Progenitor cell of endocrine pancreas (in vitro differentiated cells): Measurements from ENCODE around the gene SATB2. TPM values are rescaled to one million over a fixed set of nuclear protein-coding genes. Genes with fewer than 3 reads are reported as not detected.

ENCODE experiments used
- DNase-seq: peaks from one replicate; pipeline ENCODE4 v3.0.0; 2021; ENCODE audit warnings: low spot score; ENCODE audit not compliant: unreplicated experiment
- H3K27ac Mint-ChIP-seq: 2 replicates; pipeline ENCODE4 v1.8.0; 2021; ENCODE audit warnings: mild to moderate bottlenecking, moderate library complexity, mixed read lengths
- H3K27me3 Mint-ChIP-seq: 2 replicates; pipeline ENCODE4 v1.8.0; 2021; ENCODE audit warnings: mixed read lengths
- H3K36me3 Mint-ChIP-seq: 2 replicates; pipeline ENCODE4 v1.8.0; 2022; ENCODE audit warnings: mixed read lengths; ENCODE audit not compliant: insufficient read depth
- H3K4me1 Mint-ChIP-seq: 2 replicates; pipeline ENCODE4 v1.8.0; 2021; ENCODE audit warnings: low read depth, mixed read lengths
- H3K4me3 Mint-ChIP-seq: 2 replicates; pipeline ENCODE4 v1.8.0; 2021; ENCODE audit warnings: low read depth, mild to moderate bottlenecking, moderate library complexity, mixed read lengths
- H3K9me3 Mint-ChIP-seq: 2 replicates; pipeline ENCODE4 v1.8.0; 2021; ENCODE audit warnings: low read depth, mixed read lengths
- total RNA-seq: library from RNA; stranded (reverse); gene quantifications from 2 replicates; pipeline ENCODE4 v1.2.1, GENCODE V29; 2021
- TF ChIP-seq, protein P1 (sequence below): fragments of 200-600 bp; sonication (generic); IDR thresholded peaks from one replicate; pipeline ENCODE4 v1.5.0; 2021; ENCODE audit warnings: antibody characterized with exemption, mild to moderate bottlenecking; ENCODE audit not compliant: unreplicated experiment

Gene SATB2
- total RNA-seq, 1 donor from 2014 or later = 4.4 TPM

DNA sequence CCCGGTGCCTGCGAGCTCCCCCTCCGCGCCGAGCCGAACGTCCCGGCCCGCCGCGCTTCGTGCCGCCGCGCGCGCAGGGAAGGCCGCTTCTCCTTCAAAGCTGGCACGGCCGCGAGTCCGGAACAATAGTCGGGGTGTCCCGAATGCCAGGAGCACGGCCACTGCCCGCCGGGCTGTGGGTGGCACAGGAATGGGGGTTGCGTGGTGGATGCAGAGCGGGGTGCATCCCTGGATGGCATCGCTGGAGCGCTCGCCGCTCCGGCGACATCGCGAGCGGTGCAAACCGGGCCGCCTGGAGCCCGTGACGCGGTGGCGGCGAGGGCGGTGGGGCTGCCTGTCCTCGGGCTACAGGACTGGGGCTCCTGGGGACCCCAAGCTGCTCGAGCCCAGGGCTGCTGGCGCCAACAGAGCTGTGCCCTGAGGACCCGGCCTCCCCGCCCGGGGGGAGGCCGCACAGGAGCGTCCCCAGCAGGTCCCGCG is 1.1 kb upstream of the SATB2 start:
- TF ChIP-seq, protein P1, sequence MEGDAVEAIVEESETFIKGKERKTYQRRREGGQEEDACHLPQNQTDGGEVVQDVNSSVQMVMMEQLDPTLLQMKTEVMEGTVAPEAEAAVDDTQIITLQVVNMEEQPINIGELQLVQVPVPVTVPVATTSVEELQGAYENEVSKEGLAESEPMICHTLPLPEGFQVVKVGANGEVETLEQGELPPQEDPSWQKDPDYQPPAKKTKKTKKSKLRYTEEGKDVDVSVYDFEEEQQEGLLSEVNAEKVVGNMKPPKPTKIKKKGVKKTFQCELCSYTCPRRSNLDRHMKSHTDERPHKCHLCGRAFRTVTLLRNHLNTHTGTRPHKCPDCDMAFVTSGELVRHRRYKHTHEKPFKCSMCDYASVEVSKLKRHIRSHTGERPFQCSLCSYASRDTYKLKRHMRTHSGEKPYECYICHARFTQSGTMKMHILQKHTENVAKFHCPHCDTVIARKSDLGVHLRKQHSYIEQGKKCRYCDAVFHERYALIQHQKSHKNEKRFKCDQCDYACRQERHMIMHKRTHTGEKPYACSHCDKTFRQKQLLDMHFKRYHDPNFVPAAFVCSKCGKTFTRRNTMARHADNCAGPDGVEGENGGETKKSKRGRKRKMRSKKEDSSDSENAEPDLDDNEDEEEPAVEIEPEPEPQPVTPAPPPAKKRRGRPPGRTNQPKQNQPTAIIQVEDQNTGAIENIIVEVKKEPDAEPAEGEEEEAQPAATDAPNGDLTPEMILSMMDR = no peak
- Mint-ChIP-seq H3K27me3 (peaks cover 67% of the 10 kb centered on the region), H3K9me3 (no peaks in the 10 kb centered on the region), H3K27ac (no peak overlapping the region), H3K4me1 (peaks cover 15% of the 10 kb centered on the region), H3K4me3 (peak overlapping the region; percentile 91), H3K36me3 (no peaks in the 10 kb centered on the region)
- DNase-seq = peak; percentile 15

DNA sequence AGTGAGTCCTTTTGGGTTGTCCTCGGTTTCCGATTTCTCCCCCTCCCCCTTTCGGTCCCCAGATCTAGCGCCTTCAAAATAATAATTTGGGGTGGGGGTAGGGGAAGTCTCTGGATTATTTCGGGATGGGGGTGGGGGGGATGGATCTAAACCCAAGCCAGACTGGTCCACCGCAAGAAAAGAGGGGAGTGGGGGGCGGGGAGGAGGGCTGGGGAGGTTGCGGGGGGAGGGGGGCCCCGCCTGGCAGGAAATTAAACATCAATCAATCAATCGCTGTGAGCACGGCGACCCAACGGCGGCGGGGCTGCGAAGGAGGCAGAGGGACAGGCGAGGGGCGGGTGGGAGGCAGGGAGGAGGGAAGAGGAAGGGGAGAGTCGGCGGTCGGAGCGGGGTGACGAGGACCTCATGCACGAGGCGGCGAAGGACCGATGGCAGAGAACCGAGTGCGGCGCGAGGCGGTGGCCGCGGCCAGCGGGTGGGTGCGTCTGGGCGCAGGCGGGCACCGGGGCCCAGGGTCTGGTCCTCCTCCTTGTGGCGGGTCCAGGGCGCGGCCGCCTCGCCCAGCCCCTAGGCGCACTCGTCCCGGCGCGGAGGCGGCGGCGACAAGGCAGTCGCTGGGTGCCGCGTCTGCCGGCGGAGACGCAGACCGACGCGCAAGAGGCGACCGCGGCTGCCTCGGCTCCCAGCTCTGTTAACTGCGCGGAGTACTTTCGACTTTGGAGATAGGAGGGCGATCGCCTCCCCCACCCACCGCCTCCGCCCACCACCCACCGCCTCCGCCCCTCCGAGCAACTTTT is 468 bp upstream of the SATB2 start:
- Mint-ChIP-seq H3K9me3 (no peaks in the 10 kb centered on the region), H3K4me3 (peak overlapping the region; percentile 63), H3K27me3 (peaks cover 63% of the 10 kb centered on the region), H3K27ac (no peak overlapping the region), H3K4me1 (peaks cover 15% of the 10 kb centered on the region), H3K36me3 (no peaks in the 10 kb centered on the region)
- no peak for DNase-seq
- TF ChIP-seq, protein P1 = peak; percentile 27

DNA sequence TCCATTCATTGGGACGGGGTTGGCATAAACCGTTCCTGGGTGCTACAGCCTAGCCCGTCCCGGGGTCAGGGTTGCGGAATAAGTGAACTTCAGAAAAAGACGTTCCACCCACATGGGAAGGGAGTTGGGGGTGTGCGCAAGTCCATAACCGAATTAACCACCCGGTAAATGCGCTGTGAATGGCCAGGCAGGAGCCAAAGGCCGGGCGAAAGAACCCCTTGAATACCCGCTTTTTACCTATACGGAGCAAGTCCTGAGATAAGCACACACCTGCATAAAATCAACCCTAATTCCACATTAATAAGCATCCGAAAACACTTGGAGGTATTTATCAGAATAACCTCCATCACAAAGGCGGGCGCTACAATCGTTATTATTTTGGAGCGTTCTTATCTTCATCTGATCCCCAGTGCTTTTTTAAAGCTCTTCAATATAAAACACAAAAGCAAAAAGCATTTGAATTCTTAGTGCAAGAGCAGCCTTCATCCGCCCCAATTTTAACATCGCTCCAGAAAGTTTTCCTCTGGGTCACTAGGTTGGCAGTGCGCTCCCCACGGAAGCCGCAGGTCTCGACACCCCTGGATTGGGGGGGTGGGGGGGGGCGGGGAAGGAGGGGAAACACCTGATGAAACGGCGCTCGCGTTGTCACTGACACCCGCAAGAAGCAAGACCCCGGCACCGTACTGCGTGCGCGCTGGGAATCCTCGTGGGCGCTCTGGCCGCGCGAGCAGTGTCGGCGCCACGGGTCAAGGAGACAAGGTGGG is 1.2 kb downstream of the SATB2 start:
- TF ChIP-seq, protein P1 = no peak
- H3K27ac Mint-ChIP-seq = peak overlapping the region; percentile 91
- H3K27me3 Mint-ChIP-seq = peaks cover 57% of the 10 kb centered on the region
- no peaks in the 10 kb centered on the region for H3K9me3 Mint-ChIP-seq
- no peak for DNase-seq
- no peaks in the 10 kb centered on the region for H3K36me3 Mint-ChIP-seq
- H3K4me1 Mint-ChIP-seq = peaks cover 15% of the 10 kb centered on the region
- peak overlapping the region; percentile 66 for H3K4me3 Mint-ChIP-seq

DNA sequence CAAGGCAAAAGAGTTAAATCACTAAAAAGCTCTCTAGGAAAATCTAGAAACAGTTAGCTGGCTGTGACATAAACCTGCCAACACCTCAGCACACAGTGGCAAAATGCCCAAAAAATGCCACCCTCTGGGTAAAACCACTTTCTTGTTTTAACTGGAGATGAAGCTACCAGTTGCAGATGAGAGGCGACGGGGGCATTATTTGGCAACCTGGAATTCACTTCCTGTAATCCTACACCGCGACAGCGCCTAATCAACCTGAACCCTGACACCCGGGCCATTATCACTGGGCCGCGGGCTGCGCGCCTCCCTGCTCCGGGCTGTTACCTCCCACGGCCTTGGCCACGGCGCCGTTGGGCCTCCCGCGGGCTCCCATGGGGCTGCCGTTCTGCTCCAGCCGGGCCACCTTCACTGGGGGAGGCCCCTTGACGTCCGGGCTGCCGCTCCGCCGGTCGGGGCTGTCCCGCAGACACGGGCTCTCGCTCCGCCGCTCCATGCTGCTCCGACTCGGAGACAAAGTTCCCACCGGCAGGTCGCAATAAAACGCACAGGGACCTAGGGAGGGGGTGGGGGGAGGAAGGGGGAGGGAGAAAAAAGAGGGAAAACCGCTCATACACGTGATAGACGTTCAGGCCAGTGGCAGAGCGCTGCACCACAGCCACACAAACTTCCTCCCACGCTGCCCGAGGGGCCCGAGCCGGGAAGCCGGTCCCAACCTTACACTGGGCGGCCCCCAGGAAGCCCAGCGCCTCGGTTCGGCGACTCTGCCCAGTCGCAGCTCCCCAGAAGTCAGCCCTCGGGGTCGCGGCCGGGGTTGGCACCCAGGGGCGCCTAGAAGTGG is 2.0 kb downstream of the SATB2 start:
- Mint-ChIP-seq H3K4me3 (peak overlapping the region; percentile 66), H3K9me3 (no peaks in the 10 kb centered on the region), H3K4me1 (peaks cover 15% of the 10 kb centered on the region), H3K27ac (no peak overlapping the region), H3K36me3 (no peaks in the 10 kb centered on the region), H3K27me3 (peaks cover 50% of the 10 kb centered on the region)
- peak; percentile 46 for DNase-seq
- TF ChIP-seq, protein P1 = no peak

DNA sequence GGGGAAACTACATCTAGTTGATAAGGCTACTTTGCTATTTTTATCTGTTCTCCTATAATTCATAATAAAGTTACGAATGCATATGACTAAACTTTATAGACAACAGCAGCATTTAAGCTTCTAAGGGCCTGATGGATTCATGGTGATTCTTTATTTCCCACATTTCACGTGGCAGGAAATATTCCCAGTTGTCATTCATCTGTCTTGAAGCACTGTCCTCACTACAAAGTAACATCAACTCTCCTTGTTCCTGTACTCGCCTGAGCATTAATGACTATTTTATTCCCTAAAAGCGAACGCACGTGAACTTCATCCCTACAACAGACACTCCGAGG is 2.6 kb downstream of the SATB2 start:
- H3K4me1 Mint-ChIP-seq = peaks cover 15% of the 10 kb centered on the region
- H3K36me3 Mint-ChIP-seq = no peaks in the 10 kb centered on the region
- no peak overlapping the region for H3K27ac Mint-ChIP-seq
- no peak for DNase-seq
- TF ChIP-seq, protein P1 = no peak
- H3K4me3 Mint-ChIP-seq = peak overlapping the region; percentile 66
- no peaks in the 10 kb centered on the region for H3K9me3 Mint-ChIP-seq
- peaks cover 44% of the 10 kb centered on the region for H3K27me3 Mint-ChIP-seq
